HG03175 (cell line): ENCODE measurements around the gene PDE6A.
A peak's percentile ranks its signal among the peaks of the same experiment; 100 is the strongest.

Experiments
- ATAC-seq: cut with Tn5 transposase; IDR thresholded peaks from one replicate; pipeline ENCODE4 v1.9.1; 2021; ENCODE audit warnings: mild to moderate bottlenecking, moderate library complexity; ENCODE audit not compliant: unreplicated experiment

PDE6A gene

GRCh38 chr5:149944666-149945065 lies at the start of gene PDE6A:
Gene PDE6A, minus strand, starts transcription at chr5:149944793. Its CDS starts 120 bp downstream, at chr5:149944673.
- no peak for ATAC-seq

- ATAC-seq = no peak
These were observed 48.9 kb upstream of the PDE6A start for GRCh38 chr5:149993471-149993870.

DNA sequence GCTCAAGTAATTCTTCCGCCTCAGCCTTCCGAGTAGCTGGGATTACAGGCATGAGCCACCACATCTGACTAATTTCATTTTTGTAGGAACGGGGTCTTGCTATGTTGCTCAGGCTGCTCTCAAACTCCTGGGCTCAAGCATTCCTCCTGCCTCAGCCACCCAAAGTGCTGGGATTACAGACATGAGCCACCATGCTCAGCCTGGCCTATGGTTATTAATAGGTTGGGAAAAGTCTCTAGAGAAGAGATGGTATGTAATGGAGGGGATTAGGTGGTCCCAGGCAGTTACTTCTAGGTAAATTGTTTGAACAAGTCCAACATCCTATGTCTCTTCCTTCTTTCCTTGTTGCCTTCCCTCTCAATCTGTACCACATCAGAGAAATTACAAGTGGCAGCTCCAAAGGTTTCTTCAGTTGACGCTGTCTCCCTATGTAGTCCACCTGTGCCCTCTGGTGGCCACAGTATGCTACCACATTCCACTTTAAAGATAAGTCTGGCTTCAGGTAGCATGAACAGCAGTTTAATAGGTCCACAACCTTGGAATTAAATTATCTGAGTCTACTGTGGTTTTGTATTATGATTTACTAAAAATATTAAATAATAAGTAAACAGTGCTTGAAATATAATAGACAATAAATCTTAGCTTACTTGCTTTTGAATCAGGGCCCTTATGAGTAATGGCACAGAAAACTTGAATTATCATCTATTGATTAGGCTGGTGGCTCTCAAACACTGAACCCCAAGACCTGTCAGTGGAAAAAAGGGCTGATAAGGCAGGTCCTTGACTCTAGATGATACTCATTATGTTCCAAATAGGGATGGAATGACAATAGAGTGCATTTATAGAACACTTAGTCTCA lies 46.2 kb upstream of the PDE6A start:
- ATAC-seq = peak; percentile 81

GRCh38 chr5:149988126-149988525 lies 43.5 kb upstream of the PDE6A start:
- ATAC-seq = no peak

DNA sequence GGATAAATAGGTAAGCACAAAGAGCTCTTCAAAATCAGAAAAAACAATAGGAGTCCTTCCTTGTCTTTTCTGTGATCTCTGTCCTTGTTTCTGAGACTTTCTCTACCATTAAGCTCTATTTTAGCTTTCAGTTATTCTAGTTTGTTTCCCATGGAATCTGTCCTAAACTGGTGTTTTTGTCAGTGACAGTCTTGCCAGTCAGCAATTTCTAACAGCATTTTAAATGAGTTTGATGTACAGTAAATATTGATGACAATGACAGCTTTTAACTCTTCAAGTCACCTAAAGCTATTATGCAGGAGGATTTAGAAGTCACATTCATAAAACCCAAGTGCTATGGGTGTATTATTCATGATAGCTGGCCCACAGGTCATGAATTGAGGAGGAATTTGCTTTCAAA lies 37.9 kb upstream of the PDE6A start:
- ATAC-seq = no peak

DNA sequence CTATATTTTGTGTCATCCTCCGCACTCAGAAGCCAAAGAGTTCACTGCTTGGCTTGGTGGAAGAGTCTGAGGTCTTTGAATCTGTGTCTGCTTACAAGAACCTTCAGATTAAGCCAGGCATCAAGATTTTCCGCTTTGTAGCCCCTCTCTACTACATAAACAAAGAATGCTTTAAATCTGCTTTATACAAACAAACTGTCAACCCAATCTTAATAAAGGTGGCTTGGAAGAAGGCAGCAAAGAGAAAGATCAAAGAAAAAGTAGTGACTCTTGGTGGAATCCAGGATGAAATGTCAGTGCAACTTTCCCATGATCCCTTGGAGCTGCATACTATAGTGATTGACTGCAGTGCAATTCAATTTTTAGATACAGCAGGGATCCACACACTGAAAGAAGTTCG lies 36.6 kb upstream of the PDE6A start:
- ATAC-seq = no peak

DNA sequence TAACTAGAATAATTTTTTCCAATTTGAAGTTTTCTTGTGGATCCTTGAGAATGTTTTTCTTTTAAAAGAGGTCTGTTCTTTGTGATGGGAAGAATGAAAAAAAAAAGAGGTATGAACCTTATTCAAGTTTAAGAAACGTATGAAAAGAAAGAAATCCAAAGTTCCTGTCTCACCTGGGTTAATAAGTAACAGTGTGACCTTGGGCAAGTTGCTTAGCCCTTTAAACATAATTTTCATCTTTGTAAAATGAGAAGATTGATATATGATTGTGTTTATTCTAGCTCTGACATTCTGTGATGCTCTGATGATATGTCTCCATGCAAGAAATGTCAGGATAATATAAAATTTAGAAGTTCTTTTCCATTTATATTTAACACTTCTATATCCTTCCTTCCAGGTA lies 35.3 kb upstream of the PDE6A start:
- ATAC-seq = no peak

DNA sequence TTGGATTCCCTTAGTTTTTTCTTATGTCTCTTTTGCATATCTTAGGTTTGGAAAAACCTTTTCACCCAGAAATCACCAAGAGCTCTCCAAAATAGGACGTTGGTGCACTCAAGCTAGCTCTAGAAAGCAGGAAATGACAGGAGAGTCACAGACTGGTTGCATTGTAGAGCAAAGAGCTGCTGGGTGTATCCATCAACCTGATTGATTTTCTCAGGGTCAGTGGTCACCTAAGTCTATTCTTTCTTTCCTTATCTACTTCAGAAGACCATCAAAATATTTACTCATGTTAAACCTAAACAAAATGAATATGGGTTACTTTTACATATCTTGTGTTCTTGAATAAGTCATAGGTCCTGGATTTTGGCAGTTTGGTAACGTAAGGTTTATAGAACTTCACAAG lies 30.8 kb upstream of the PDE6A start:
- ATAC-seq = no peak

- no peak for ATAC-seq
These were observed 24.8 kb upstream of the PDE6A start for GRCh38 chr5:149969181-149969930.

GRCh38 chr5:149966946-149967345 lies 22.4 kb upstream of the PDE6A start:
- ATAC-seq = no peak

- no peak for ATAC-seq
These were observed 19.1 kb upstream of the PDE6A start for GRCh38 chr5:149963729-149964128.

GRCh38 chr5:149962601-149963300 lies 18.2 kb upstream of the PDE6A start:
- ATAC-seq = no peak

GRCh38 chr5:149961957-149962409 lies 17.4 kb upstream of the PDE6A start:
- no peak for ATAC-seq

GRCh38 chr5:149961186-149961685 lies 16.6 kb upstream of the PDE6A start:
- no peak for ATAC-seq

DNA sequence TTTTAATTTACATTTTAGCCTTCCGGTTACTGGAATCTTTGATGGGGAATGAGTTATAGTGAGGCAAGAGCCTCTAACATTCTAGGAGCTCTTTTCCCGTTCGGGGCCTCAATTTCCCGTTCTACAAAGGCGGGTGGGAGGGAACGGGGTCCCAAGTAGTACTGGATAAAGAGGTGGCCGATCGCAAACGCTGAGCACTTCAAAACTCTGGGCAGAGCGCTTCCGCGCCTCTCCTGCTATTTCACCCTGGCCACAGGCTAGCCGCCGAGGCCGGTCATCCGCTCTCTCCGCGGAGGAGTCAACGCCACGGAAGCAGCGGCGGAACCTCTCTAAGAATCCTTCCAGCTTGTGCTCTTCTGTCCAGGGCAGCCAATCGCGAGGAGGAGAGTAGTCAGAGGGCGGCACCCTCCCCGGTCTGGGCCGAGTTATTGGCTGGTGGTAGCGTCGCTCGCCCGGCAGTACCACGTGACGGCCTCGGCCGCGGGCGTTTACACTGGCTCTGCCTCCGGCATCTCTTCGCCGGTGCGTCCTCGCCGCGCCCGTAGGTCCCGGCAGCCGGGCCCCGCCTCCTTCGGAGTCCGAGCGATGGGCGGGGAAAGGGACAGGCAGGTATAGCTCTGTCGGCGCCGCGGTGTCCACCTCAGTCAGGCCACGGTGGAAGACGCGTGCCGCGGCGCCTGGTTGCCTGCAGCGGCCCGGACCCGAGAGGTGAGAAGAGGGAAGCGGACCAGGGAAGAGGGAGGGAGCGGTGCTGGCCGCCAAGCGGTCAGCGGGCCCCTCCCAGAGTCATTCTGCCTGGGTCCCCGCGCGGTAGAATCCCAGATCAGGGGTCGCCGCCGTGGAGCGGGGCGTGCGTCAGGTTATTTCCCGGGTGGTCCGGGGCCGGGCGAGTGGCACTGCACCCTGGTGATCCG lies 15.9 kb upstream of the PDE6A start, which contains the start of gene SLC26A2:
TSS of gene SLC26A2 (plus strand) at position 487 of the 914 bp plus-strand sequence. CDS start 16,895 bp downstream, outside the sequence.
- peak; percentile 98 for ATAC-seq

GRCh38 chr5:149959406-149960236 lies 15.0 kb upstream of the PDE6A start:
- no peak for ATAC-seq

DNA sequence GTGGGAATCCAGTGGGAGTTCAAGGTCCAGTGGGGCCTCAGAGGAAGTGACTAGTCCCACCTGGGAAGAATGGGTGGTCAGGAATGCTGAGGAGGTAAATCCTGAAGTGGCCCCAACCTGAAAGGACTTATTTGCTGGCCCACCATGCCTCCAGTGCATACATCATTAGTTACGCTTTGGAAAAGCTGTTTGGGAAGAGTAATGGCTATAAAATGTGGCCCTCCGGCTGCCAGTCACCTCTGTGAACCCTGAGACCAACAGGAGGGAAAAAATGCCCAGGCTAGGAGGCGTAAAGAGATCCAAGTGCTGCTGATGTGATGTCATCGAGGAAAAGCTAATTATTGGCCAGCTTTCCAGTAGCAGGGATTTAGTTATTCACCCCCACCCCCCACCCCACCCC lies 13.3 kb upstream of the PDE6A start:
- ATAC-seq = no peak

DNA sequence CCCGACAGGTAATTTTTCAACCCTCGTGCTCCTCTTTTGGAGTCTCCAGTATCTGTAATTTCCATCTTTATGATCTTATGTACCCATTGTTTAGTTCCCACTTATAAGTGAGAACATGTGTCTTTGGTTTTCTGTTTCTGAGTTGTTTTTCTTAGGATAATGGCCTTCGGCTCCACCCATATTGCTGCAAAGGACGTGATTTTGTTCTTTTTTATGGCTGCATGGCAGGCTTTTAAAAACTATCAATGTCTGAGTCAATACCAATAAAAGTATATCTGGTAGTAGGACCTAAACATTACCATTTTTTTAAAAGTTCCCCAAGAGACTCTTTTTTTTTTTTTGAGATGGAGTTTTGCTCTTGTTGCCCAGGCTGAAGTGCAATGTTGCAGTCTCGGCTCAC lies 12.1 kb upstream of the PDE6A start:
- no peak for ATAC-seq

GRCh38 chr5:149954798-149955197 lies 10.2 kb upstream of the PDE6A start:
- no peak for ATAC-seq
